ENCODE measurements around the gene KCNMA1.

DNA sequence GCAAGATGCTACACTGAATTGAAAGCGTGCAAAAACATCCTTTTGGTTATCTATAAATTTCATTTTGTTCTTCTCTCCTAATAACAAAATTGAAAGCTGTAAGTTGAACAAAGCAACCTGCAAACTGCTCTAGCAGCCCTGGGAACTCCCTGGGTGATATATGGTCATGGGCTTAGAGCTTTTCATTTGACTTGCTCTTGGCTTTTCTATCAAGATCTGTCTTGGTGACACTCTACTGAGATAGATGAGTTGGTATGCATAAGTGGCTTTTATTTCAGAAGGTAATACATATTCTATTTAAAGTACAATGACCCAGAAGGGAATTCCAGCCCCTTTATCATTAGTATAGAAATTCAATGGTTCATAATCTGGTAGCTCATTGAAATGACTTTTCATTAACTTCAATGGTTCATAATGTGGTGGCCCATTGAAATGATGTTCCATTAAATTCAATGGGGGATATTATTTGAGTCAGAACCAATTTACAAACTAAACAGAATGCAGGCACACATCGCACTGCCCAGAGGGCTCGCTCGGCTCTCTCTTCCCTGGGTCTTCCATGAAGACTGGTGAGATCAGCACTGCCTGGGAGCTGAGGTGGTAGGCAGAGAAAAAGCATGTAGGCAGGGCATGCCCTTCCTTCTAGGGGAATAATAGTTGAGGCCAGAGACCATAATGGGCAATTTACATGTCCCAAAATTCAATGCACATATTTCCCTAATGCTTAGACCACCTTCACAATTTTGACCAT, 10.1 kb upstream of the KCNMA1 start:
- TF ChIP-seq, protein P1, sequence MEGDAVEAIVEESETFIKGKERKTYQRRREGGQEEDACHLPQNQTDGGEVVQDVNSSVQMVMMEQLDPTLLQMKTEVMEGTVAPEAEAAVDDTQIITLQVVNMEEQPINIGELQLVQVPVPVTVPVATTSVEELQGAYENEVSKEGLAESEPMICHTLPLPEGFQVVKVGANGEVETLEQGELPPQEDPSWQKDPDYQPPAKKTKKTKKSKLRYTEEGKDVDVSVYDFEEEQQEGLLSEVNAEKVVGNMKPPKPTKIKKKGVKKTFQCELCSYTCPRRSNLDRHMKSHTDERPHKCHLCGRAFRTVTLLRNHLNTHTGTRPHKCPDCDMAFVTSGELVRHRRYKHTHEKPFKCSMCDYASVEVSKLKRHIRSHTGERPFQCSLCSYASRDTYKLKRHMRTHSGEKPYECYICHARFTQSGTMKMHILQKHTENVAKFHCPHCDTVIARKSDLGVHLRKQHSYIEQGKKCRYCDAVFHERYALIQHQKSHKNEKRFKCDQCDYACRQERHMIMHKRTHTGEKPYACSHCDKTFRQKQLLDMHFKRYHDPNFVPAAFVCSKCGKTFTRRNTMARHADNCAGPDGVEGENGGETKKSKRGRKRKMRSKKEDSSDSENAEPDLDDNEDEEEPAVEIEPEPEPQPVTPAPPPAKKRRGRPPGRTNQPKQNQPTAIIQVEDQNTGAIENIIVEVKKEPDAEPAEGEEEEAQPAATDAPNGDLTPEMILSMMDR (conservative IDR thresholded peaks at IDR 0.05), result no peak
- TF ChIP-seq EZH2 (IDR thresholded peaks at IDR 0.05; ENCODE audit: low read depth), result no peak

Measured in PC-9 (cell line).